ENCODE measurements around the gene FAM50B.

FAM50B gene

GRCh38 chr6:3891883-3892282 is 42.7 kb downstream of the FAM50B start:
- no peak overlapping the region for H3K4me3 ChIP-seq (ENCODE audit: low read depth, low read length)
- DNase-seq (ENCODE audit: low read depth, low spot score), result no peak
- in situ Hi-C loops (cut with HindIII; ENCODE audit: low sequenced_read_pairs), result no loop called here
- TF ChIP-seq CTCF (IDR thresholded peaks at IDR 0.05; ENCODE audit: low read depth, low read length), result no peak

DNA sequence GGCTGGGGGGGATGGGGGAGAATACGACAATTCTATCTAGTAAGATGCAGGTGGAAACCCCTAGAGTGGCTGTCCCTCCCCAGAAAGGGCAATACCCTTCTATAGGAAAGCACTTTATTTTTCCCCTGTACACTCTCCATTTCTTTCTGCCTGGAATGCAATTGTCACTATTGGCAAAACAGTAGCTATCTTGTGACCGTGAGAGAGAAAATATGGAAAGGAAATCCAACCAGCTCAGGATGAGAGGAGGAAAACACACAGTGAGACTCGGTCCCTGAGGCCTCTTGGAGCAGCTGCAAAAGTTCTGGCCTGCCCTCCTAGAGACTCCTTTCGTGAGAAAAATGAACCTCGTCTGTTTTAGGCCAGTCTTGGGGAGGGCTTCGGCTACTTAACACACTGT is 43.4 kb downstream of the FAM50B start:
- TF ChIP-seq CTCF (IDR thresholded peaks at IDR 0.05; ENCODE audit: low read depth, low read length), result no peak
- no peak overlapping the region for H3K4me3 ChIP-seq (ENCODE audit: low read depth, low read length)
- in situ Hi-C loops (cut with HindIII; ENCODE audit: low sequenced_read_pairs), result no loop called here
- DNase-seq (ENCODE audit: low read depth, low spot score), result no peak

- TF ChIP-seq CTCF (IDR thresholded peaks at IDR 0.05; ENCODE audit: low read depth, low read length), result no peak
- in situ Hi-C loops (cut with HindIII; ENCODE audit: low sequenced_read_pairs), result no loop called here
- H3K4me3 ChIP-seq (ENCODE audit: low read depth, low read length), result no peak overlapping the region
- no peak for DNase-seq (ENCODE audit: low read depth, low spot score)
Observed at GRCh38 chr6:3893487-3893886, 44.3 kb downstream of the FAM50B start.

DNA sequence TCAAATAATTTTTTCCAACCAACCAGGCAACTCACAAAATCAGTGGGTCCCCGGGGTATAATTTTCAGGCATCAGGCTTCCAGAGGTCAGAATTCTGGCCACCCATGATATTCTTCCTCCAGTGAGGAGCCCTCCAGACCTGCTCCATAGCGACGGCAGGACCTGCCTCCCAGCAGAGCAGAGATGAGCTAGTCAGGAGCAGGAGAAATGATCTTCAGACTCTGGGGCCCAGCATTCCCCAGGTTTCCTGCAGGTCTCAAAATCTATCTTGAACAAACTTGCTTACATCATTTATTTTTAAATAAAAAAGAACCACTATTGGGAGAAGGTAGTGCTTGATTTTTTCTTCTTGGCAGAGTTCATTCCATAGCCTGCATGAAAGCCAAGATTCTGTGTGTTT is 44.7 kb downstream of the FAM50B start:
- TF ChIP-seq CTCF (IDR thresholded peaks at IDR 0.05; ENCODE audit: low read depth, low read length), result no peak
- no peak for DNase-seq (ENCODE audit: low read depth, low spot score)
- in situ Hi-C loops (cut with HindIII; ENCODE audit: low sequenced_read_pairs), result no loop called here
- H3K4me3 ChIP-seq (ENCODE audit: low read depth, low read length), result no peak overlapping the region

DNA sequence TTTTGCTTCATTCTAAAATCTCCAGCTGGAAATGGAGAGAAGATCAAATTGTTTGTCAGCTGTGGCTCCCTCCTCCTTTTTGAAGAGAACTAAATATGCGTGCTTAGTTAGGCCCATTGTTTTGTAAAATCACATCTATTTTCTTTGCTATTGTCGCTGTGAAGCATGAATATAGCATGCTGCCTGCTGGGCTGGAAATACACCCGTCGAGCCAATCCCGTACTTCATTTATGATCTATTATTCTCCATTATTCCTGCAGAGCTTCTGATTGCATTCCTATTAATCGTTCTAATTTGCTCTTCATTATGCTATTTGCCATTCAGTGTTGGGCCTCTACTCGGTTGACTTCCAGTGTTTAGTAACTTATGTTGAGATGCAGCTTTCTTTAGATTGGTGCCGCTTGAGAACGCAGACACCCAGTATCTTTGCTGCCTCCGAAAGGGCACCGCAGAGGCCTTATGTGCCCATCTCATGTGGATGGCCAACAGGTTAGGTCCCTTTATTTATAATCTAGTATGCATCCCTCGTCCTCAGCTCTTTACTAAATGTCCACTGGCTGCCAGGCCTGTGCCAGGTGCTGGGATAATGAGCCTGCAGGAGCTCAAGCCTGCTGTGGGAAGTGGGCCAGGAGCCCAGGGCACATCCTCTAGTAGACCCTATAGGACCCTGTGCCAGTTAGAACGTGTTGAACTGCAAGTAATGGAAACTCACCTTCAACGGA is 45.6 kb downstream of the FAM50B start:
- H3K4me3 ChIP-seq (ENCODE audit: low read depth, low read length), result no peak overlapping the region
- no peak for DNase-seq (ENCODE audit: low read depth, low spot score)
- in situ Hi-C loops (cut with HindIII; ENCODE audit: low sequenced_read_pairs), result no loop called here
- TF ChIP-seq CTCF (IDR thresholded peaks at IDR 0.05; ENCODE audit: low read depth, low read length), result no peak

DNA sequence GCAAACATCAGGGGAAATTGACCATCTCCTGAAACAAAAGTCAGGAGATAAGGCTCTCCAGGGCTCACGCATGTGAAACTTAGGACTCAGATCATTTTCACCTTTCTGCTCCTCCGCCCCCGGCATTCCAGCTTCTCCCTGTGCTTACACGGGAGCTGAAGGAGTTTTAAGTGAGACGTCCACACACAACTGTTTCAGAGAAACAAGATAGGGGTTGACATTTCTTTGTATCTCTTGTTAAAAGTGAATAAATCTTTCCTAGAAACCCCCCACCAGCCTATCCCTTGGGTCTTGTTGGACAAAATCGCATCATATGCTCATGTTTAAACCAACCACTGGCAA is 46.1 kb downstream of the FAM50B start:
- in situ Hi-C loops (cut with HindIII; ENCODE audit: low sequenced_read_pairs), result no loop called here
- no peak for DNase-seq (ENCODE audit: low read depth, low spot score)
- H3K4me3 ChIP-seq (ENCODE audit: low read depth, low read length), result no peak overlapping the region
- TF ChIP-seq CTCF (IDR thresholded peaks at IDR 0.05; ENCODE audit: low read depth, low read length), result no peak

- no peak for DNase-seq (ENCODE audit: low read depth, low spot score)
- no peak overlapping the region for H3K4me3 ChIP-seq (ENCODE audit: low read depth, low read length)
- no peak for TF ChIP-seq CTCF (IDR thresholded peaks at IDR 0.05; ENCODE audit: low read depth, low read length)
- in situ Hi-C loops (cut with HindIII; ENCODE audit: low sequenced_read_pairs), result no loop called here
Observed at GRCh38 chr6:3895805-3896204, 46.6 kb downstream of the FAM50B start.

All from astrocyte of the spinal cord (primary cell).